Suprapubic skin (tissue), 4 donors: ENCODE results near the gene PITX3. TPM values are rescaled to one million over a fixed set of nuclear protein-coding genes. Genes with fewer than 3 reads are reported as not detected.

Experiments
- DNase-seq, 2 donors: peaks; one replicate each; pipeline ENCODE4 v3.0.0-alpha.2; 2019; ENCODE audit warnings: low spot score in 2 of 2
- H3K27ac ChIP-seq: fragments of 200-600 bp; sonication (generic); one replicate; pipeline ENCODE4 v1.5.1; 2019
- H3K27me3 ChIP-seq: fragments of 200-600 bp; sonication (generic); one replicate; pipeline ENCODE4 v1.5.1; 2019
- H3K36me3 ChIP-seq: fragments of 200-600 bp; sonication (generic); one replicate; pipeline ENCODE4 v1.5.1; 2019
- H3K4me1 ChIP-seq: fragments of 200-600 bp; sonication (generic); one replicate; pipeline ENCODE4 v1.5.1; 2019
- H3K4me3 ChIP-seq: fragments of 200-600 bp; sonication (generic); one replicate; pipeline ENCODE4 v1.5.1; 2019; ENCODE audit warnings: mild to moderate bottlenecking
- H3K9me3 ChIP-seq: fragments of 200-600 bp; sonication (generic); one replicate; pipeline ENCODE4 v1.5.1; 2019
- EP300 ChIP-seq: sonication (generic); formaldehyde crosslinking; IDR thresholded peaks from one replicate; pipeline ENCODE4 v1.6.1; 2017; ENCODE audit warnings: antibody characterized with exemption
- POLR2A ChIP-seq, 2 donors: fragments of 450-650 bp; IDR thresholded peaks; one replicate each; pipeline ENCODE4 v1.6.1; 2017; ENCODE audit warnings: antibody characterized with exemption in 2 of 2, mild to moderate bottlenecking in 2 of 2, moderate library complexity in 2 of 2
- POLR2AphosphoS5 ChIP-seq, 3 donors: sonication (generic); formaldehyde crosslinking; IDR thresholded peaks; one replicate each; pipeline ENCODE4 v1.6.1; 2017; ENCODE audit warnings: antibody characterized with exemption in 3 of 3
- WGBS: methylation state at CpG from one replicate; pipeline ENCODE4 v1.1.5; 2018; 5-methylcytosine and 5-hydroxymethylcytosine counted together
- total RNA-seq, 4 donors: library from RNA; depleted of rRNA; stranded (reverse); fragments of >200 nt; gene quantifications; one replicate each; pipeline ENCODE4 v1.1.0, GENCODE V29; 2016
- TF ChIP-seq, protein P1 (sequence below), 2 donors: fragments of 200-600 bp in 1 of 2; fragments of 450-650 bp in 1 of 2; sonication (generic) in 1 of 2; IDR thresholded peaks; one replicate each; pipeline ENCODE4 v1.5.1; 2016 to 2019; ENCODE audit warnings: antibody characterized with exemption in 2 of 2, mild to moderate bottlenecking in 1 of 2, moderate library complexity in 1 of 2

PITX3 gene
- total RNA-seq, 4 donors from 2014 or later: not detected

- TF ChIP-seq POLR2A (IDR thresholded peaks at IDR 0.05) (no peak), POLR2AphosphoS5 (IDR thresholded peaks at IDR 0.05) (no peak), EP300 (no peak)
- TF ChIP-seq, protein P1, sequence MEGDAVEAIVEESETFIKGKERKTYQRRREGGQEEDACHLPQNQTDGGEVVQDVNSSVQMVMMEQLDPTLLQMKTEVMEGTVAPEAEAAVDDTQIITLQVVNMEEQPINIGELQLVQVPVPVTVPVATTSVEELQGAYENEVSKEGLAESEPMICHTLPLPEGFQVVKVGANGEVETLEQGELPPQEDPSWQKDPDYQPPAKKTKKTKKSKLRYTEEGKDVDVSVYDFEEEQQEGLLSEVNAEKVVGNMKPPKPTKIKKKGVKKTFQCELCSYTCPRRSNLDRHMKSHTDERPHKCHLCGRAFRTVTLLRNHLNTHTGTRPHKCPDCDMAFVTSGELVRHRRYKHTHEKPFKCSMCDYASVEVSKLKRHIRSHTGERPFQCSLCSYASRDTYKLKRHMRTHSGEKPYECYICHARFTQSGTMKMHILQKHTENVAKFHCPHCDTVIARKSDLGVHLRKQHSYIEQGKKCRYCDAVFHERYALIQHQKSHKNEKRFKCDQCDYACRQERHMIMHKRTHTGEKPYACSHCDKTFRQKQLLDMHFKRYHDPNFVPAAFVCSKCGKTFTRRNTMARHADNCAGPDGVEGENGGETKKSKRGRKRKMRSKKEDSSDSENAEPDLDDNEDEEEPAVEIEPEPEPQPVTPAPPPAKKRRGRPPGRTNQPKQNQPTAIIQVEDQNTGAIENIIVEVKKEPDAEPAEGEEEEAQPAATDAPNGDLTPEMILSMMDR (IDR thresholded peaks at IDR 0.05): no peak
- 13% methylated on average over 10 of the region's 20 CpGs for WGBS
- H3K27ac ChIP-seq: no peak overlapping the region
- H3K4me3 ChIP-seq: peak overlapping the region; percentile 59
- H3K9me3 ChIP-seq: no peaks in the 10 kb centered on the region
- H3K27me3 ChIP-seq: no peaks in the 10 kb centered on the region
- no peaks in the 10 kb centered on the region for H3K36me3 ChIP-seq
- no peak for DNase-seq
- H3K4me1 ChIP-seq: peaks cover 27% of the 10 kb centered on the region
These were observed 274 bp downstream of the PITX3 start for GRCh38 chr10:102241032-102241443.

DNA sequence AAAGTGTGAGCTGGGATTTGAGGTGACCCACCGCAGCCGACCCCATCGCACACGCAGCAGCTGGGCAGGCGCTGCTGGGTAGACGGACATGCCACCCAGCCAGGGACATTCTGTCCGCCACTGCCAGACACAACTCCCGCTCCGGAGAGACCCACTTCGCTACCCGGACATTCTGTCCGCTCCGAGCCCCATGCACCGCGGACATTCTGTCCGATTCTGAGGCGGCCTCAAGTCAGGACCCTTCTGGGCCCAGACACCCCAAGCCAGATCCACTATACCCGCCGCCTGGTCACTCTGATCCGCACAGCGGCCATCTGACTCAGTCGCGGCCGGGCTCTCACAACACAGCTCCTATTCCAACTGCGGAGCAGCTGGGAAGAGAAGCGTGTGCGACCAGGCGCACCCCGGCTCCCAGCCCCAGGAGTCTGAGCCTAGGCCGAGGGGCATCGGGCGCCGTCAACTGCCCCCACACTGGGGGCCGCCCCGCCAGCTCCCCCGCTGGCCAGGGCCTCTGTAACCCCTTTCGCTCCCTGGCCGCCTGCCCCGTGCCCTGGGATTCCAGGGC is 763 bp downstream of the PITX3 start:
- Histone ChIP-seq H3K36me3 (no peaks in the 10 kb centered on the region), H3K9me3 (no peaks in the 10 kb centered on the region), H3K27ac (no peak overlapping the region), H3K27me3 (no peaks in the 10 kb centered on the region), H3K4me3 (peak overlapping the region; percentile 59), H3K4me1 (peaks cover 24% of the 10 kb centered on the region)
- DNase-seq: no peak
- TF ChIP-seq, protein P1 (IDR thresholded peaks at IDR 0.05): no peak
- TF ChIP-seq POLR2AphosphoS5 (IDR thresholded peaks at IDR 0.05): no peak
- TF ChIP-seq EP300: no peak
- no peak for TF ChIP-seq POLR2A (IDR thresholded peaks at IDR 0.05)
- WGBS: 63% methylated on average over 32 of the region's 39 CpGs

- 59% methylated on average over 4 of the region's 4 CpGs for WGBS
- Histone ChIP-seq H3K27me3 (peaks cover 3% of the 10 kb centered on the region), H3K36me3 (no peaks in the 10 kb centered on the region), H3K4me3 (no peak overlapping the region), H3K27ac (no peak overlapping the region), H3K4me1 (peaks cover 17% of the 10 kb centered on the region), H3K9me3 (no peaks in the 10 kb centered on the region)
- TF ChIP-seq POLR2AphosphoS5 (IDR thresholded peaks at IDR 0.05) (no peak), POLR2A (IDR thresholded peaks at IDR 0.05) (no peak), EP300 (no peak)
- TF ChIP-seq, protein P1 (IDR thresholded peaks at IDR 0.05): no peak
- no peak for DNase-seq
These were observed 3.5 kb downstream of the PITX3 start for GRCh38 chr10:102237711-102238252.

- no peak for TF ChIP-seq POLR2A (IDR thresholded peaks at IDR 0.05)
- TF ChIP-seq, protein P1 (IDR thresholded peaks at IDR 0.05): no peak
- no peak for TF ChIP-seq POLR2AphosphoS5 (IDR thresholded peaks at IDR 0.05)
- TF ChIP-seq EP300: no peak
- H3K9me3 ChIP-seq: no peaks in the 10 kb centered on the region
- WGBS: 76% methylated on average over 8 of the region's 8 CpGs
These were observed 5.3 kb downstream of the PITX3 start for GRCh38 chr10:102236006-102236405.

GRCh38 chr10:102235598-102235920 is 5.8 kb downstream of the PITX3 start:
- no peak for TF ChIP-seq POLR2A (IDR thresholded peaks at IDR 0.05)
- no peak for TF ChIP-seq POLR2AphosphoS5 (IDR thresholded peaks at IDR 0.05)
- TF ChIP-seq, protein P1 (IDR thresholded peaks at IDR 0.05): no peak
- no peak for TF ChIP-seq EP300
- H3K4me1 ChIP-seq: peaks cover 13% of the 10 kb centered on the region
- no peaks in the 10 kb centered on the region for H3K9me3 ChIP-seq
- DNase-seq: no peak
- H3K27ac ChIP-seq: no peak overlapping the region
- H3K27me3 ChIP-seq: peaks cover 14% of the 10 kb centered on the region
- WGBS: 60% methylated on average over 1 of the region's 1 CpG
- H3K36me3 ChIP-seq: no peaks in the 10 kb centered on the region
- no peak overlapping the region for H3K4me3 ChIP-seq

More at GRCh38 chr10:102236006-102236405, 5.3 kb downstream of the PITX3 start:
- Histone ChIP-seq H3K4me1 (peaks cover 13% of the 10 kb centered on the region), H3K27me3 (peaks cover 9% of the 10 kb centered on the region), H3K36me3 (no peaks in the 10 kb centered on the region), H3K27ac (no peak overlapping the region), H3K4me3 (no peak overlapping the region)
- no peak for DNase-seq
